ELR (cell line): ENCODE results near the gene CRYBA1.
"Not testable (repeated sequence)": the region's sequence is repeated elsewhere in the genome, so short reads cannot be mapped to it uniquely, and the experiment has no call there.

Experiments used
- DNase-seq: peaks from one replicate; pipeline ENCODE4 v3.0.0-alpha.2; 2015; ENCODE audit warnings: low read depth

CRYBA1 gene, protein sequence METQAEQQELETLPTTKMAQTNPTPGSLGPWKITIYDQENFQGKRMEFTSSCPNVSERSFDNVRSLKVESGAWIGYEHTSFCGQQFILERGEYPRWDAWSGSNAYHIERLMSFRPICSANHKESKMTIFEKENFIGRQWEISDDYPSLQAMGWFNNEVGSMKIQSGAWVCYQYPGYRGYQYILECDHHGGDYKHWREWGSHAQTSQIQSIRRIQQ

DNA sequence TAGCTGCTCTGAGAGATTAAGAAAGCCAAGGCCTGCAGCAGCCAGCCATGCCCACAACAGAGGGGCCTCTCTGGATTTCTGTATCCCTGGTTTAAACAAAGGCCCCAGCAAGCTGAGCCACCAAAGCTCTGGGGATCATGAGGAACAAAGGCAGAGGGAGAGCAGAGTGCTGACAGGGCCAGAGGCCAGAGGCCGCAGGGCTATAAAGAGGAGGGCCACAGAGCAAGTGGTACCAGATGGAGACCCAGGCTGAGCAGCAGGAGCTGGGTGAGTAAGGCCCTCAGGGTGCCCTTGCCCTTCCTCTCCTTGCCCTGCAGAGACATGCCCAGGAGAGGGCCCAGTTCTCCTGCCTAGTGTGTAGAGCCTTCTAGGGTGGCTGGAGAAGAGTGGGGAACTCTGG lies at the start of gene CRYBA1:
Gene CRYBA1 (plus strand): TSS at position 232 of the 400 bp plus-strand sequence. CDS start 5 bp downstream, at position 237.
- no peak for DNase-seq

DNA sequence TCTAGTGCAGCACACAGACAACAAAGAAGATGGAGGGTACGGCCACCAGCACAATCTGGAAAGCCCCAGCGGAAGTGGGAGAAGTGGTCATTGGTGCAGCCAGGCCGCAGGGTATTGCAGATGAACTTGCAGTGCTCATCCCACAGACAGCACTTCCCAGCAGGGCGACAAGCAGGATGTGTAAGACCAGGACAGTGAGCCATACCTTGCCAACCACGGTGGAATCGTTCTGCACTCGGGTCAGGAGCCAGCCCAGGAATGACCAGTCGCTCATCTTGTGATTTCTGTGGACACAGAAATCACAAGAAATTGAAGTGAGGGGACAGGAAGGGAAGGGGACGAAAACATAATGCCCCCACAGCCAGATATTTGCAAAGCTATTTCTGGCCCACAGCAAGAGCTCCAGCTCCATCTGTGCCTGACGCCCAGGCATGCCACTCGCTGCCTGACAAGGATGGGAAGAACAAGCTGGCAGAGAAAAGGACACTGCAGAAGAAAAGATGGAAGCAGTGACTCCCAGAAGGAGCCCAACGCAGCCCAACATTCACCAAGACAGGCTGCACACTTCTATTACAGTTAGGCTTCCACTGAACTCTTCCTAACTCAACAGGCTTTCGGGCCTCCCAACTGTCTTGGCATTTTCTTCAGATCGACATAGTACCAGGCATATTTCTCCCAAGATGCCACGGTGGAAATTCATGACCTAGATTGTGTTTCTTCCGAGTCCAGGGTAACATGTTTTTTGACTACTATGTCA lies 49.0 kb upstream of the CRYBA1 start:
- no peak for DNase-seq

GRCh38 chr17:29204068-29204804 lies 42.4 kb upstream of the CRYBA1 start:
- not testable (repeated sequence) for DNase-seq

GRCh38 chr17:29205047-29205446 lies 41.6 kb upstream of the CRYBA1 start:
- DNase-seq: no peak

- no peak for DNase-seq
These were observed 38.7 kb upstream of the CRYBA1 start for GRCh38 chr17:29207975-29208374.

GRCh38 chr17:29209073-29209472 lies 37.6 kb upstream of the CRYBA1 start:
- DNase-seq: no peak

DNA sequence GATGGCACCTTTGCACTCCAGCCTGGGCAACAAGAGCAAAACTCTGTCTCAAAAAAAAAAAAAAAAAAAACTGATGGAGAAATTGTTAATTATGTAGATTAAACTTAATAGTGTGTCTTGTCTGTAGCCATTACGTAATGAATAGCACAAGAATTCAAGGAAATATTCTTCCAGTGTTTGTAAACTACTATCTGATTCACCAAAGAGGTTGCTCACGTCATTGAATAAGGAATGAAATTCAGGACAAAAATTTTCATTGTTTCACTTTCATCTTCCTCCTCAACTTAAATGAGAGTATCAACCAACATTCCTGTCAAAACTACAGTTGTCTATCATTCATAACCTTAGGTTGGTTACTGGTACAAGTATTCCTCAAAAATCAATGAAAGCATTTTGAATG lies 35.8 kb upstream of the CRYBA1 start:
- DNase-seq: peak; percentile 73

- no peak for DNase-seq
These were observed 34.5 kb upstream of the CRYBA1 start for GRCh38 chr17:29212094-29212631.

- DNase-seq: peak; percentile 47
These were observed 34.0 kb upstream of the CRYBA1 start for GRCh38 chr17:29212681-29213121.

GRCh38 chr17:29214215-29215146 lies 32.2 kb upstream of the CRYBA1 start:
- peak; percentile 22 for DNase-seq

DNA sequence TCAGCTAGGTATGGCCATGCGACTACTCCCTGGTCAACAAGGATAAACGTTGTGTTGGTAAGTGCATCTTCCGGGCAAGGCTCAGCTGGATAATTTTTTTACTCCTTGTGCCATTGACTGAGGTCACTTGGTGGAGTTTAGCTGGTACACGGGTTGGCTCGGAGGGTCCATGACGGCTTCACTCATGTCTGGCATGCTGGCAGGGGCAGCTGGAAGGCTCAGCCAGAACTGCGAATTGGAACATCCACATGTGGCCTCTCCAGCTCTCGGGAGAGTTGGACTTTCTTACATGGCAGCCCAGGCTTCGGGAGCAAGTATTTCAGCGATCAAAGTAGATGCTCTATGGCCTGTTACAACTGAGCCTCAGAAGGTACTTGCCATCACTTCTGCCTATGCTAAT lies 31.5 kb upstream of the CRYBA1 start:
- DNase-seq: no peak

- DNase-seq: peak; percentile 62
These were observed 30.9 kb upstream of the CRYBA1 start for GRCh38 chr17:29215717-29216116.

- no peak for DNase-seq
These were observed 30.5 kb upstream of the CRYBA1 start for GRCh38 chr17:29216181-29216580.

DNA sequence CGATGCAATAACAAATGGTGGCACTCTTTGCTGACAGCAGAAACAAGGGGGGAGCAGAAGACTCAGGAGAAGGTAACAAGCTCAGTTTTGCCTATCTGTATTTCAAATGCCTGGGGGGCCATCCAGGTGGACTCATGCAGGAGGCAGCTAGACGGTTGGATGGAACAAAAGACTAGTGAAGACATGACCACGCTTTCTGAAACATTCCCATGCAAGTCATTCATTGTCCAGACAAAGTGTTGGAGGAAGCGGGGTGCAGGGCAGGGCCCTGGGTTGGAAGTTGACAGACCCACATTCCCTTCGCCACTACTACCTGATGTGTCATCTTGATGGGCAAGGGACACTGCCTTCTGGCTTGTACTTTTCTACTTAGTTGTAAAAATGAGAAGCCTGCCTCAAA lies 29.8 kb upstream of the CRYBA1 start:
- peak; percentile 18 for DNase-seq

DNA sequence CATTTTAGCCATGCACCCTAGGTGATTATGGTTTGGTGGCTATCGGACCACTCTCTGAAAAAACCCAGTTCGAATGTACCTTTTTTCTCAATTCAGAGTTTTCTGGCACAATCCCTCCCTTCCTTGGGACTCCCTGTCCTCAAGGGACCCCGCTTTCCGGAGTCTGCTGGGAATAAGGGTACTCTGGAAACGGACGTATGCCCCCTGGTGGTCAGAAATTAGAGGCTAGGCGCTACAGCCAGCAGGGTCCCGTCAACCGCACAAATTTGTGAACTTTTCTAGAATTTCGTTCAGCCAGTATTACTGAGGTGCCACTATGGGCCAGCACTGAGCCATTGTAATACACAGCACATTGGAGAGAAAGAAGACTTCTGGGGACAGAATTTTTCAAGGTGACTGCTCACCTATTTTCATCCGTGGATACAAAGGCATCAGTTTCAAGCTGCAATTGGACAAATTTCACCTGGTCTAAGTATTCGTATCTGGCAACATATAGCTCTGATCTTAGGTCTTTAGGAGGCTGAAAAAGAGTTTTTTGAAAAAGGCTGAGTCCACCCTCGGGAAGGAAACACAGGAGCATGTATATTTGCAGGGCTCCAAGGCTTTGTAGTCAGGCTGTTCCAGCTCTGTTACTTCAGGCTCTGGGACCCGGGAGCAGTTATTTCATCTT lies 27.1 kb upstream of the CRYBA1 start:
- peak; percentile 92 for DNase-seq

DNA sequence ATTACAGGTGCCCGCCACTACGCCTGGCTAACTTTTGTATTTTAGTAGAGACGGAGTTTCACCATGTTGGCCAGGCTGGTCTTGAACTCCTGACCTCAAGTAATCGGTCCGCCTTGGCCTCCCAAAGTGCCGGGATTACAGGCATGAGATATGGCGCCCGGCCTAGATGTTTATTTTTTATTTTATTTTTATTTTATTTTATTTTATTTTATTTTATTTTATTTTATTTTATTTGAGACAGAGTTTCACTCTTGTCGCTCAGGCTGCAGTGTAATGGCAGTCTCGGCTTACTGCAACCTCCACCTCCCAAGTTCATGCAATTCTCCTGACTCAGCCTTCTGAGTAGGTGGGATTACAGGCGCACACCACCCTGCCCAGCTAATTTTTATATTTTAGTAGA lies 25.3 kb upstream of the CRYBA1 start:
- not testable (repeated sequence) for DNase-seq

DNA sequence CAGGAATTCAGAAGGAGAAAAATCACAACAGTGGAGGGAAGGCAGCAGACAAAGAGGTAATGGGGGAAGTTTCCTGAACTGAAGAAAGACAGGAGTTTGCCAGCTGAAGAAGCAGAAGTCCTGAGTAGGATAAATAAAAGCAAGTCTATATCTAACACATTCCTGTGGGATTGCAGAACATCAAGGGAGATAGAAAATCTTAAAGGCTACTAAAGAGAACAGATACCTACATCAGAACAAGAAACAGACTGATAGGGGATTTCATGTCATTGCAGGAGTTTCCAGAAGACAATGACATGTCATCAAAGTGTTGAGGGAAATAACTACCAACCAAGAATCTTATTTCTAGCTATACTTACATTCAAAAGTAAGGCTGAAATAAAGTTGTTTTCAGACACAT lies 21.3 kb upstream of the CRYBA1 start:
- no peak for DNase-seq

- no peak for DNase-seq
These were observed 13.4 kb upstream of the CRYBA1 start for GRCh38 chr17:29233301-29233700.

DNA sequence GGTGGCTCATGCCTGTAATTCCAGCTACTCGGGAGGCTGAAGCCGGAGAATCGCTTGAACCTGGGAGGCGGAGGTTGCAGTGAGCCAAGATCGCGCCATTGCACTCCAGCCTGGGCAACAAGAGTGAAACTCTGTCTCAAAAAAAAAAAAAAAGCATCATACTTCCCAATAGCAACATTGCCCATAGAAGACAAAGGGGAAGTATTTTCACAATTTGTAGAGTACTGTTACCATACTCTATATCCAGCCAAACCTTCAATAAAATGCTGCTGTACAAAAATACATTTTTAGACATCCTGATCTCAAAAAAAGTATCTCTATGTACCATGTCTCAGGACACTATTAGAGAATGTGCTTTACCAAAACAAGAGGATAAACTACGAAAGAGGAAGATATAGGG lies 11.7 kb upstream of the CRYBA1 start:
- not testable (repeated sequence) for DNase-seq

GRCh38 chr17:29235904-29236303 lies 10.8 kb upstream of the CRYBA1 start:
- no peak for DNase-seq
